Psoas muscle (tissue), 8 donors: ENCODE data around the gene CCDC28B. TPM values are rescaled to one million over a fixed set of nuclear protein-coding genes. Genes with fewer than 3 reads are reported as not detected.

Experiments used
- ATAC-seq, 4 donors: fragments of 200-7000 bp; cut with Tn5 transposase; one replicate each; pipeline ENCODE4 v1.9.1; 2020; ENCODE audit warnings: moderate library complexity in 3 of 4, mild to moderate bottlenecking in 2 of 4
- DNase-seq, 2 donors: peaks; one replicate each; pipeline ENCODE4 v3.0.0-alpha.2; 2020
- H3K27ac ChIP-seq: fragments of 200-600 bp; one replicate; pipeline ENCODE4 v1.8.0; 2022
- H3K27me3 ChIP-seq, 3 donors: fragments of 200-600 bp in 1 of 3; one replicate each; pipeline versions ENCODE4 v1.6.1 to v1.8.0; 2013 to 2022; ENCODE audit warnings: low read length in 2 of 3, mild to moderate bottlenecking in 2 of 3, moderate library complexity in 1 of 3; ENCODE audit not compliant: insufficient read depth in 3 of 3
- H3K36me3 ChIP-seq, 2 donors: fragments of 200-600 bp in 1 of 2; one replicate each; pipeline versions ENCODE4 v1.6.1 to v1.8.0; 2013 to 2022; ENCODE audit warnings: low read depth in 1 of 2, mild to moderate bottlenecking in 1 of 2, moderate library complexity in 1 of 2; ENCODE audit not compliant: insufficient read depth in 1 of 2
- H3K4me1 ChIP-seq: fragments of 200-600 bp; one replicate; pipeline ENCODE4 v1.8.0; 2022
- H3K4me3 ChIP-seq: fragments of 200-600 bp; one replicate; pipeline ENCODE4 v1.8.0; 2022; ENCODE audit warnings: mild to moderate bottlenecking
- H3K9me3 ChIP-seq: fragments of 200-600 bp; one replicate; pipeline ENCODE4 v1.8.0; 2022
- WGBS, 3 donors: extraction: QIAGEN DNeasy Blood & Tissue Kit; methylation state at CpG; one replicate each; pipeline versions ENCODE4 v1.1.6 to v1.1.7; 2013; 5-methylcytosine and 5-hydroxymethylcytosine counted together
- intact Hi-C, 2 donors: fragments of 100-400 bp; cut with DNase I; formaldehyde crosslinking; loops; one replicate each; pipeline versions ENCODE4 v1.11.0 to v1.14.2; 2022
- polyA plus RNA-seq, 3 donors: library from polyadenylated mRNA; stranded (reverse); fragments of 200-250 nt; gene quantifications; one replicate each; pipeline ENCODE4 v1.2.3, GENCODE V29; 2013
- total RNA-seq, 4 donors: library from RNA; stranded (reverse); fragmentation: NEBNext Ultra II Directional in 2 of 4; extraction: Animal tissue kit (Norgen Biotek cat#: 25700) in 2 of 4; gene quantifications; one replicate each; pipeline versions ENCODE4 v1.2.1 to v1.2.4, GENCODE V29; 2021 to 2023
- TF ChIP-seq, protein P1 (sequence below): fragments of 200-600 bp; IDR thresholded peaks from one replicate; pipeline ENCODE4 v1.8.0; 2022; ENCODE audit warnings: antibody characterized with exemption
- donor health status: healthy with polysubstance abuse.
- donor health status: DM: no; HTN: no; CAD: no; lungs with moderate emphysema.
- donor health status: Bipolar disorder and iron deficiency.
- donor health status: healthy.
- donor health status: DM: yes; HTN: yes; CAD: no.
- donor health status: DM: no; HTN: no; CAD: no.
- donor health status: DM: no; HTN: no; CAD: no.
- donor health status: DM: yes; HTN: yes; CAD: no.

Gene CCDC28B
- total and polyA plus RNA-seq, 7 donors: 22.2 to 69.2 (median 44.9) TPM

GRCh38 chr1:32246888-32247273 lies 46.5 kb downstream of the CCDC28B start, which contains the start of gene FAM167B:
Gene FAM167B (plus strand): TSS chr1:32247222. CDS start chr1:32247422, 200 bp downstream.
- H3K4me1 ChIP-seq: peaks cover 28% of the 10 kb centered on the region
- DNase-seq: peak; percentile 65 to 66
- intact Hi-C loops: no loop called here
- TF ChIP-seq, protein P1, sequence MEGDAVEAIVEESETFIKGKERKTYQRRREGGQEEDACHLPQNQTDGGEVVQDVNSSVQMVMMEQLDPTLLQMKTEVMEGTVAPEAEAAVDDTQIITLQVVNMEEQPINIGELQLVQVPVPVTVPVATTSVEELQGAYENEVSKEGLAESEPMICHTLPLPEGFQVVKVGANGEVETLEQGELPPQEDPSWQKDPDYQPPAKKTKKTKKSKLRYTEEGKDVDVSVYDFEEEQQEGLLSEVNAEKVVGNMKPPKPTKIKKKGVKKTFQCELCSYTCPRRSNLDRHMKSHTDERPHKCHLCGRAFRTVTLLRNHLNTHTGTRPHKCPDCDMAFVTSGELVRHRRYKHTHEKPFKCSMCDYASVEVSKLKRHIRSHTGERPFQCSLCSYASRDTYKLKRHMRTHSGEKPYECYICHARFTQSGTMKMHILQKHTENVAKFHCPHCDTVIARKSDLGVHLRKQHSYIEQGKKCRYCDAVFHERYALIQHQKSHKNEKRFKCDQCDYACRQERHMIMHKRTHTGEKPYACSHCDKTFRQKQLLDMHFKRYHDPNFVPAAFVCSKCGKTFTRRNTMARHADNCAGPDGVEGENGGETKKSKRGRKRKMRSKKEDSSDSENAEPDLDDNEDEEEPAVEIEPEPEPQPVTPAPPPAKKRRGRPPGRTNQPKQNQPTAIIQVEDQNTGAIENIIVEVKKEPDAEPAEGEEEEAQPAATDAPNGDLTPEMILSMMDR: no peak
- H3K27me3 ChIP-seq: no peaks in the 10 kb centered on the region
- H3K4me3 ChIP-seq: peak within 1 kb of the TSS; percentile 35
- H3K36me3 ChIP-seq: no peaks in the 10 kb centered on the region
- H3K9me3 ChIP-seq: no peaks in the 10 kb centered on the region
- H3K27ac ChIP-seq: peak within 1 kb of the TSS; percentile 53
- 35 to 65% (median 52%) methylated on average over 3 of the region's 3 CpGs for WGBS, 3 donors
- peak in 3 of 4 donors; percentile 25 to 40 (median 33) for ATAC-seq

GRCh38 chr1:32247452-32247851 lies 47.1 kb downstream of the CCDC28B start:
- 50 to 56% (median 54%) methylated on average over 11 to 12 of the region's 12 CpGs for WGBS, 3 donors
- ATAC-seq: peak in 2 of 4 donors; percentile 4 to 24

DNA sequence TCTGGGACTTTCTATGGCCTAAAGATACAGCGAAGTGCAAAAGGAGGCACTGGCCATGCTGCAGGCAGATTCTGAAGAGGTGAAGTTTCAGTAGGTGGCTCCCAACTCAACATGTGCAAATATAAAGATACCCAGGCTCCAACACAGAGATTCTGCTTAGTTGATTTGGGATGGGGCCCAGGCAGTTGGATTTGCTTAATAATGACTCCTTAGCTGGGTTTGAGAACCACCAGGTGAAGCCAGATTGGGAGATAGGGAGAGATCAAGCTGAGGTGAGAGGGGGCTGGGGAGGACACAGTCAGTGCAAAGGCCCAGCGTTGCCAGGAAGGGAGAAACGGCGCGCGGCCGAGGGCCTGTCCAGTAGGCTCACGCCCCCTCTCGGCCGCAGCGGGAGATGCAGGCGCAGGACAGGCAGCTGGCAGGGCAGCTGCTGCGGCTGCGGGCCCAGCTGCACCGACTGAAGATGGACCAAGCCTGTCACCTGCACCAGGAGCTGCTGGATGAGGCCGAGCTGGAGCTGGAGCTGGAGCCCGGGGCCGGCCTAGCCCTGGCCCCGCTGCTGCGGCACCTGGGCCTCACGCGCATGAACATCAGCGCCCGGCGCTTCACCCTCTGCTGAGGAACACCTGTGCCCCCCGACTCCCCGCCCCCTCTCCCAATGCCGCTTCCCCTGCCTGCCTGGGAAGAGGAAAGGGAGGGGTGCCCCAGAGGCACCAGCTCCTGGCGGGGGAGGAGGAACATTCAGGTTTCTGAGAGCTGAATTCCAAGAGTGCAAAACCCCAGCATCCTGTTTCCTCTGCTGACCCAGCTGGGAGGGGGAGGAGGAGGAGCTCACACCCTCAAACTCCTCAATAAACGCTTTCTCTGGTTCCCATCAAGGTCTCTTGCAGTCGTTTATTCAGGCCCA lies 47.8 kb downstream of the CCDC28B start:
- Histone ChIP-seq H3K9me3 (no peaks in the 10 kb centered on the region), H3K27me3 (peaks cover 0 to 2% (median 0%) of the 10 kb centered on the region in 3 donors), H3K27ac (peak overlapping the region; percentile 53), H3K4me3 (no peak overlapping the region), H3K4me1 (peaks cover 28% of the 10 kb centered on the region), H3K36me3 (no peaks in the 10 kb centered on the region)
- TF ChIP-seq, protein P1: peak; percentile 65
- 11 to 16% (median 12%) methylated on average over 24 to 31 of the region's 31 CpGs for WGBS, 3 donors
- intact Hi-C loops: no loop called here
- DNase-seq: peak; percentile 89
- peak; percentile 75 to 86 (median 79) for ATAC-seq

More at GRCh38 chr1:32247452-32247851, 47.1 kb downstream of the CCDC28B start:
- Histone ChIP-seq H3K36me3 (no peaks in the 10 kb centered on the region), H3K27me3 (peaks cover 0 to 2% (median 0%) of the 10 kb centered on the region in 3 donors), H3K27ac (peak overlapping the region; percentile 53), H3K4me1 (peaks cover 28% of the 10 kb centered on the region), H3K4me3 (peak overlapping the region; percentile 35), H3K9me3 (no peaks in the 10 kb centered on the region)
- intact Hi-C loops: no loop called here
- TF ChIP-seq, protein P1: no peak
- peak; percentile 23 to 59 for DNase-seq

GRCh38 chr1:32249831-32250525 lies 49.6 kb downstream of the CCDC28B start:
- intact Hi-C loops: loop anchor here in 1 of 2 donors (5.0 kb wide), 1 partner anchor 47 kb away; no protein-coding TSS in a partner anchor
- no peak overlapping the region for H3K4me3 ChIP-seq
- 62 to 71% (median 70%) methylated on average over 9 of the region's 9 CpGs for WGBS, 3 donors
- no peaks in the 10 kb centered on the region for H3K36me3 ChIP-seq
- ATAC-seq (peak in 3 of 4 donors; percentile 29 to 40 (median 34)), DNase-seq (peak; percentile 41 to 72)
- peaks cover 28% of the 10 kb centered on the region for H3K4me1 ChIP-seq
- no peaks in the 10 kb centered on the region for H3K9me3 ChIP-seq
- H3K27me3 ChIP-seq: peaks cover 0 to 2% (median 0%) of the 10 kb centered on the region in 3 donors
- H3K27ac ChIP-seq: peak overlapping the region; percentile 69
- TF ChIP-seq, protein P1: no peak
